GM12865 (cell line): ENCODE data around the gene OGFR.

Source experiments
- DNase-seq: peaks from one replicate; pipeline ENCODE4 v3.0.0; 2010; ENCODE audit warnings: low read depth
- H3K4me3 ChIP-seq: 2 replicates; pipeline ENCODE4 v1.5.1; 2011; ENCODE audit warnings: mild to moderate bottlenecking, low read depth, low read length, control low read depth
- TF ChIP-seq, protein P1 (sequence below): IDR thresholded peaks from 2 replicates; pipeline ENCODE4 v1.5.1; 2011; ENCODE audit warnings: low read length, control low read depth, low read depth, inconsistent platforms; ENCODE audit not compliant: insufficient read depth; ENCODE audit errors: missing control alignments

The OGFR gene

DNA sequence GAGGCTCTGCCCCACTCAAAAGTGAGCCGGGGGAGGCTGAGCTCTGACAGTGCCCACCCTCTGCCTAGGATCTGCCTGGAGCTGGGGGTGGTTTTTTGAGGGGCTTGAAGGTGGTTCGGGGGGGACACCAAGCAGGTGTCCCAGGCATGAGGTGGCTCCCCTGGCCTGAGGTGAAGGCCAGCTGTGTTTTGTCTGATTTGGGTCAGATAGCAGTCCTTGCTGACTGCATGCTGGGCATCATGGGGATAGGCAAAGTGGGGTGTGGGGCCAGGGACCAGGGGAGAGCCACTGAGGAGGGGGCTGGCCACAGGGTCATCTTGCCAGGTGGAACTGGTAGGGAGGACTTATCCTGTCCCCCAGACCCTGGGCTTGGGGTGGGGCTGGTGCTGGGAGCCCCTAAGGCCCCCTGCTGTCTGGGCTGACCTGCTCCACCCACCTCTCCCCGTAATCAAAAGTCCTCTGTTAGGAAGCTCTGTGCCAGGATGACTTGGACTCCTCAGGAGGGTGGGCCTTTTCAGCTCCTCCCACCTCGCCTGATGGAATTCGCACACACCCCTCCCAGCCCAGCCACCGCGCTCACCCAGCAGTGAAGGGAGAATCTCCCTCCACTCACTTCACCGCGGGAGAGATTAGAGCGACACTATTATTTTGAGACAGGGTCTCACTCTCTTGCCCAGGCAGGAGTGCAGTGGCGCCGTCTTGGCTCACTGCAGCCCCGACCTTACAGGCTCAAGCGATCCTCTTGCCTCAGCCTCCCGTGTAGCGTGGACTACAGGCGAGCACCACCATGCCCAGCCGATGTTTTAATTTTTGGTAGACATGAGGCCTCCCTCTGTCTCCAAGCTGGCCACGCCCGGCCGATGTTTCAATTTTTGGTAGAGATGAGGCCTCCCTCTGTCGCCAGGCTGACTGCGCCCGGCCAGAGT is 10.7 kb downstream of the OGFR start:
- DNase-seq: no peak
- H3K4me3 ChIP-seq: no peak overlapping the region
- TF ChIP-seq, protein P1, sequence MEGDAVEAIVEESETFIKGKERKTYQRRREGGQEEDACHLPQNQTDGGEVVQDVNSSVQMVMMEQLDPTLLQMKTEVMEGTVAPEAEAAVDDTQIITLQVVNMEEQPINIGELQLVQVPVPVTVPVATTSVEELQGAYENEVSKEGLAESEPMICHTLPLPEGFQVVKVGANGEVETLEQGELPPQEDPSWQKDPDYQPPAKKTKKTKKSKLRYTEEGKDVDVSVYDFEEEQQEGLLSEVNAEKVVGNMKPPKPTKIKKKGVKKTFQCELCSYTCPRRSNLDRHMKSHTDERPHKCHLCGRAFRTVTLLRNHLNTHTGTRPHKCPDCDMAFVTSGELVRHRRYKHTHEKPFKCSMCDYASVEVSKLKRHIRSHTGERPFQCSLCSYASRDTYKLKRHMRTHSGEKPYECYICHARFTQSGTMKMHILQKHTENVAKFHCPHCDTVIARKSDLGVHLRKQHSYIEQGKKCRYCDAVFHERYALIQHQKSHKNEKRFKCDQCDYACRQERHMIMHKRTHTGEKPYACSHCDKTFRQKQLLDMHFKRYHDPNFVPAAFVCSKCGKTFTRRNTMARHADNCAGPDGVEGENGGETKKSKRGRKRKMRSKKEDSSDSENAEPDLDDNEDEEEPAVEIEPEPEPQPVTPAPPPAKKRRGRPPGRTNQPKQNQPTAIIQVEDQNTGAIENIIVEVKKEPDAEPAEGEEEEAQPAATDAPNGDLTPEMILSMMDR: no peak

DNA sequence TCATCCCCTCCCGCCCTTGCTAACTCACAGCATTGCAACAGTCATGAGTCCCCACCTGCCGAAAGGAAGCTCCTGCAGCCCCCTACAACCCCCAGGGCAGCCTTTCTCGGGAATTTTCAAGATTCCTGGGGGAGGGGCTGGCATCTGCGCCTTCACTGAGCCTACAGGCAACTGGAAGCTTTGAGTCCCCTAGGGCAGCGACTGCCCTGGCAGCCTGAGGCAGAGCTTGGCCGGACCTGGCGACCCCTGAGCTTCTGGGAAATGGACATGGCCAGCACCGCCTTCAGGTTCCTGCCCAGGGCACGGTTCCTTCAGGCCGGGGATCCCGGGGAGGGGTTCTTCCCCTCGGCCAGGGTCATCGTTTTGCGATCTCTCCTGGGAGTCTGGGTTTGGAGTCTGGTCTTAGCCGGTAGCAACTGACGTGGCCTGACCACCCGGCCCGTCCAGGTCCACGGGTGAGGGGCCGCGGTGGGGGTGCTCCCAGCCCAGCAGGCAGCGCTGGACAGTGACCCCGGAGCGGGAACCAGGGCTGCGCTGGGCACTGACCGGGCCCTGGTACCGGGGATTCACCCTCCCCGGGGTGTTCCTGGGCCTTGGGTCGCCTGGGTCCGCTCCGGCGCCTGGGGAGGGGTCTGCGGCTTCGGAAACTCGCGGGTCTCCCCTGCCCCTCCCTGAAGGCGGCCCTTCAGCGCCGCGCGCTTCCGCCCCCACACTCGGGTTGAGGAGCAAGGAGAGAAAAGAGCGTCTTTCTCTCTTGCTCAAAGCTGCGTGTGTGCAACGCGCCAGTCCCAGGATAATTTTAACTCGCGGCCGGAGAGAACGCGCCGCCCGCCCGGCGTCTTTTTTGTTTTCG is 11.6 kb downstream of the OGFR start:
- H3K4me3 ChIP-seq: no peak overlapping the region
- no peak for DNase-seq
- TF ChIP-seq, protein P1: no peak

DNA sequence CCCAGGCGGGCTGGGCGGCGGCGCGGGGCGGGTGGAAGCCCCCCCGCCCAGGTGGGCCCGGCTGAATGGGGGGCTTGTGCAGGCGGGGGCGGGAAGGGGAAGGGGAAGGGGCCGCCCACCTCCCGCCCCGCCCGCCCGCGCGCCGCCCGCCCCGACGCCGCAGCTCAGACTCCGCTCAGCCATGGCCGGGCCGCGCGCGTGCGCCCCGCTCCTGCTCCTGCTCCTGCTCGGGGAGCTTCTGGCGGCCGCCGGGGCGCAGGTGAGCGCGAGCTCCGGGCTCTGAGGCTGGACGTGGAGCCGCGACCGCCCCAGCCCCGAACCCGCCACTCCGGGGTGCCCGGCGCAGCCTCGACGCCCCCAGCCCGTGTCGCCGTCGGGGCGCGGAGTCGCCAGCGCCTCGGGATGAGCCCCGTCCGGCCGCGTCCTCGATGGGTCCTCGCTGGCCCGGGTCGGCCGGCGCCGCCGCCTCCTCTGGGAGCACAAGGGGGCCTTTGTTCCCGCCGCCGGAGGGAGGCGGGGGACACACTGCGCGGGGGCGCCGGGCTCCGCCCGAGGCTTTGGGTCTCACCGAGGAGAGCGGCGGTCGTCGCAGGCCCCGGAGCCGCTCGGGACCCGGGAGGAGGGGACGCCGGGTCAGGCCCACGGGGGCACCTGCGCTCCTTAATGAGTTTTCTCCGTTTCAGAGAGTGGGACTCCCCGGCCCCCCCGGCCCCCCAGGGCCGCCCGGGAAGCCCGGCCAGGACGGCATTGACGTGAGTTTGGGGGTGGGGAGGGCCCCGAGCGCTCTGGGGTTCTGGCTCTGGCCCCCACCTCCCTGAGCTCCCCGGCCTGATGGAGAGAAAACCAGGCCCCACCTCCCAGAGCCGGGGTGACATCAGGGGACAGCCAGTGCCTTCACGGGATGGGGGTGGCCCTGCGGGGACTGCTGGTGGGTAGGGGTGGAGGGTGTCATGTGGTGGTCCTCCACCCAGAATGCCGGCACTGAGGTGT is 12.5 kb downstream of the OGFR start, which contains the start of gene COL9A3:
Gene COL9A3 (plus strand): TSS at position 167 of the 990 bp plus-strand sequence. CDS start 15 bp downstream, at position 182.
- no peak for DNase-seq
- TF ChIP-seq, protein P1: no peak
- no peak within 1 kb of the TSS for H3K4me3 ChIP-seq

DNA sequence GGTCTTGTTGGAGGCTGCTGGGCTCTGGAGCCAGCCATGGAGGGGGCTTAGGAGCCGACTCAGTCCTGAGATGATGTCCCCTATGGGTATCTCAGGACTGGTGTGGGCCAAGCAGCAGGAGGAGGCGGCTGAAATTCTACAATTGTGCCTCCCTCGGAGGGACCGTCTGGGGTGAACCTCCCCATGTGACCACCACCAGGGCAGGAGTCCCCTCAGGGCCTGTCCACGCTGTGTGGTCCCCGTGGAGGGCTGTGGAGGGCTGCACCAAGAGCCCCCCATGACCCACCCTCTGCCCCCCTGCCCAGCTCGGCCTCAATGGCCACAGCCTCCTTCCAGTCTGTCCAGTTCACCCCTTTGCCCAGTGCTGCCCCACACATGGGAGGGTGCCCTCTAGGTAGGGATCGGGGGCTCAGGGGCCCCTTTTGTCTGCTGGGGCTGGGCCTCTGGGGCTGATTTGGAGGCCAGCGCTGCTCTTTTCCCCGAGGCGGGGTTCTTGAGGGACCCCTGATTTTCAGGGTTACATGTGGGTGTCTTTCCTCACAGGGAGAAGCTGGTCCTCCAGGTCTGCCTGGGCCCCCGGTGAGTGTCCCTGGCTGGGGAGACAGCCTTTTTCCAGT is 13.4 kb downstream of the OGFR start:
- no peak for DNase-seq
- H3K4me3 ChIP-seq: no peak overlapping the region
- TF ChIP-seq, protein P1: no peak

DNA sequence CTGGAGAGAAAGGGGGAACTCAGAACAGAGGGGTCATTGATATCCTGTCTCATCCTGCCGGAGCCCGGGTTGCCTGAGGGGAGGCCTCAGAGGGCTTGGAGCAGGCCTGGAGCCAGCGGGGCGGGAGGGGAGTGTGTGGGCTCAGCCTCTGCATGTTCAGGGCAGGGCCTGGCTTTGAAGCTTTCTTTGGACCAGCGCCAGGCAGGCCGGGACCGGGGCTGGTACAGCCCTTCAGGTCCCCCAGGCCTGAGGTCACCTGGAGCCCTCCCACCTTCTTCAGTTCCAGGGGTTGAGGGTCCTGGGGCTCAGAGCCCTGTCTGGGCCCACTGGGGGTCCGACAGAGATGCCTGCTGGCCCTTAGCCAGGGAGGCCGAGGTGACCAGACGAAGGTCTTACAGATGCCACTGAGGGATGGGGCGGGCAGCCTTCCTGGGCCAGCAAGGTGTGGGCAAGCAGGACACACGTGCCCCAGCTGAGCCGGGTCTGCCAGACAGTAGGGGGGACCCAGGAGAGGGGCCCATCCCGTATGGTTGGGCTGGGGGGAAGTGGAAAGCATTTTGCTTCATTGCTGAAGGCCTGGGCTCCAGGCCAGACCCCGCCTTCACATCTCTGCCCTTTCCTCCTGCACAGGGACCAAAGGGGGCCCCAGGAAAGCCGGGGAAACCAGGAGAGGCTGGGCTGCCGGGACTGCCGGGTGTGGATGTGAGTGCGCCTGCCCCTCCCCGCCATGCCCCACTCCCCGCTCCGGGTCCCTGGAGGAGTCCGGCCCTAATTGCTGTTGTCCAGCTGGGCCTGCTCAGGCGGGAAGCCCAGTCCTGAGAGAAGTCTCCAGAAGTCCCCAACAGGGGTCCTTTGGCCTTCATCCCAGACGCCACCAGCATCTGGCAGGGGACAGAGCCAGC is 14.2 kb downstream of the OGFR start:
- DNase-seq: no peak
- no peak overlapping the region for H3K4me3 ChIP-seq
- TF ChIP-seq, protein P1: no peak
